Effector memory CD8-positive, alpha-beta T cell (primary cell): ENCODE measurements around the gene UBTFL1.
"Not testable (repeated sequence)": the region's sequence is repeated elsewhere in the genome, so short reads cannot be mapped to it uniquely, and the experiment has no call there.

Experiments used
- ATAC-seq: fragments of 150-1000 bp; cut with Tn5 transposase; replicated peaks from 2 replicates; pipeline ENCODE4 v1.10.0; 2021; ENCODE audit warnings: mild to moderate bottlenecking, moderate library complexity
- DNase-seq, 3 experiments: peaks; one replicate each; pipeline ENCODE4 v3.0.0; 2021
- H3K27ac Mint-ChIP-seq, 2 donors: one replicate each; pipeline ENCODE4 v1.8.0; 2022; ENCODE audit warnings: mild to moderate bottlenecking in 2 of 2, mixed read lengths in 2 of 2, moderate library complexity in 2 of 2
- H3K27me3 Mint-ChIP-seq, 2 donors: one replicate each; pipeline ENCODE4 v1.8.0; 2022; ENCODE audit warnings: mixed read lengths in 2 of 2
- H3K36me3 Mint-ChIP-seq: one replicate; pipeline ENCODE4 v1.8.0; 2022; ENCODE audit warnings: mild to moderate bottlenecking, moderate library complexity, mixed read lengths; ENCODE audit not compliant: insufficient read depth
- H3K4me1 Mint-ChIP-seq, 2 donors: one replicate each; pipeline ENCODE4 v1.8.0; 2022; ENCODE audit warnings: low read depth in 2 of 2, mixed read lengths in 2 of 2
- H3K4me3 Mint-ChIP-seq, 2 donors: one replicate each; pipeline ENCODE4 v1.8.0; 2022; ENCODE audit warnings: mild to moderate bottlenecking in 2 of 2, mixed read lengths in 2 of 2, moderate library complexity in 2 of 2
- H3K9me3 Mint-ChIP-seq, 2 donors: one replicate each; pipeline ENCODE4 v1.8.0; 2022; ENCODE audit warnings: mixed read lengths in 2 of 2
- total RNA-seq, 9 experiments: gene quantifications; one replicate each; lab custom pipeline; 2026; lab: John Stamatoyannopoulos, UW

UBTFL1 gene
- total RNA-seq = 0 reads per million in 9 experiments

- H3K4me1 Mint-ChIP-seq, ATAC-seq, H3K36me3 Mint-ChIP-seq, H3K27ac Mint-ChIP-seq, DNase-seq, H3K9me3 Mint-ChIP-seq, H3K27me3 Mint-ChIP-seq, H3K4me3 Mint-ChIP-seq: not testable (repeated sequence)
Measured at GRCh38 chr11:90085650-90086049, at the start of gene UBTFL1. TSS of gene UBTFL1 (plus strand) at chr11:90085950. CDS start at chr11:90085950, 0 bp downstream.

- ATAC-seq, H3K27me3 Mint-ChIP-seq, H3K4me3 Mint-ChIP-seq, H3K27ac Mint-ChIP-seq, H3K4me1 Mint-ChIP-seq, DNase-seq, H3K9me3 Mint-ChIP-seq, H3K36me3 Mint-ChIP-seq: not testable (repeated sequence)
Measured at GRCh38 chr11:90051591-90052209, 34.0 kb upstream of the UBTFL1 start.

GRCh38 chr11:90052311-90052710, 33.4 kb upstream of the UBTFL1 start:
- not testable (repeated sequence) for H3K27ac Mint-ChIP-seq, ATAC-seq, H3K9me3 Mint-ChIP-seq, DNase-seq, H3K4me3 Mint-ChIP-seq, H3K4me1 Mint-ChIP-seq, H3K27me3 Mint-ChIP-seq, H3K36me3 Mint-ChIP-seq

GRCh38 chr11:90053545-90053944, 32.2 kb upstream of the UBTFL1 start:
- H3K4me3 Mint-ChIP-seq, ATAC-seq, H3K27ac Mint-ChIP-seq, DNase-seq, H3K36me3 Mint-ChIP-seq, H3K27me3 Mint-ChIP-seq, H3K4me1 Mint-ChIP-seq, H3K9me3 Mint-ChIP-seq: not testable (repeated sequence)

GRCh38 chr11:90088731-90089130, 3.0 kb downstream of the UBTFL1 start:
- not testable (repeated sequence) for H3K9me3 Mint-ChIP-seq, H3K4me3 Mint-ChIP-seq, ATAC-seq, H3K4me1 Mint-ChIP-seq, H3K27ac Mint-ChIP-seq, H3K36me3 Mint-ChIP-seq, H3K27me3 Mint-ChIP-seq, DNase-seq

- not testable (repeated sequence) for H3K4me1 Mint-ChIP-seq, ATAC-seq, H3K27ac Mint-ChIP-seq, DNase-seq, H3K9me3 Mint-ChIP-seq, H3K36me3 Mint-ChIP-seq, H3K27me3 Mint-ChIP-seq, H3K4me3 Mint-ChIP-seq
Measured at GRCh38 chr11:90095230-90095924, 9.6 kb downstream of the UBTFL1 start.

GRCh38 chr11:90098261-90098660, 12.5 kb downstream of the UBTFL1 start:
- not testable (repeated sequence) for H3K9me3 Mint-ChIP-seq, H3K27me3 Mint-ChIP-seq, H3K27ac Mint-ChIP-seq, H3K4me3 Mint-ChIP-seq, H3K36me3 Mint-ChIP-seq, ATAC-seq, DNase-seq, H3K4me1 Mint-ChIP-seq

- H3K4me1 Mint-ChIP-seq = no peaks in the 10 kb centered on the region
- no peaks in the 10 kb centered on the region for H3K36me3 Mint-ChIP-seq
- DNase-seq = no peak
- H3K27ac Mint-ChIP-seq = no peak overlapping the region
- H3K27me3 Mint-ChIP-seq = no peaks in the 10 kb centered on the region
- ATAC-seq = no peak
- no peaks in the 10 kb centered on the region for H3K9me3 Mint-ChIP-seq
- no peak overlapping the region for H3K4me3 Mint-ChIP-seq
Measured at GRCh38 chr11:90100431-90100830, 14.7 kb downstream of the UBTFL1 start.

- Mint-ChIP-seq H3K36me3 (peaks cover 2% of the 10 kb centered on the region), H3K9me3 (no peaks in the 10 kb centered on the region), H3K27ac (no peak overlapping the region), H3K27me3 (no peaks in the 10 kb centered on the region), H3K4me3 (no peak overlapping the region), H3K4me1 (no peaks in the 10 kb centered on the region)
- ATAC-seq (no peak), DNase-seq (no peak)
Measured at GRCh38 chr11:90113541-90113940, 27.8 kb downstream of the UBTFL1 start.

- ATAC-seq = no peak
- peaks cover 2% of the 10 kb centered on the region for H3K36me3 Mint-ChIP-seq
- no peak overlapping the region for H3K27ac Mint-ChIP-seq
- no peak overlapping the region for H3K4me3 Mint-ChIP-seq
- no peak for DNase-seq
- no peaks in the 10 kb centered on the region for H3K4me1 Mint-ChIP-seq
- no peaks in the 10 kb centered on the region for H3K27me3 Mint-ChIP-seq
- H3K9me3 Mint-ChIP-seq = no peaks in the 10 kb centered on the region
Measured at GRCh38 chr11:90120191-90120590, 34.4 kb downstream of the UBTFL1 start.

- no peaks in the 10 kb centered on the region for H3K9me3 Mint-ChIP-seq
- no peak overlapping the region for H3K27ac Mint-ChIP-seq
- H3K4me1 Mint-ChIP-seq = no peaks in the 10 kb centered on the region
- H3K36me3 Mint-ChIP-seq = no peaks in the 10 kb centered on the region
- H3K27me3 Mint-ChIP-seq = no peaks in the 10 kb centered on the region
- H3K4me3 Mint-ChIP-seq = no peak overlapping the region
- ATAC-seq (no peak), DNase-seq (no peak)
Measured at GRCh38 chr11:90124371-90124770, 38.6 kb downstream of the UBTFL1 start.

- Mint-ChIP-seq H3K4me1 (no peaks in the 10 kb centered on the region), H3K36me3 (no peaks in the 10 kb centered on the region), H3K27ac (no peak overlapping the region), H3K9me3 (no peaks in the 10 kb centered on the region), H3K4me3 (no peak overlapping the region), H3K27me3 (no peaks in the 10 kb centered on the region)
- DNase-seq (no peak), ATAC-seq (no peak)
Measured at GRCh38 chr11:90124946-90125345, 39.2 kb downstream of the UBTFL1 start.

GRCh38 chr11:90133560-90134477, 48.1 kb downstream of the UBTFL1 start:
- peaks cover 3 to 4% of the 10 kb centered on the region in 2 donors for H3K4me1 Mint-ChIP-seq
- DNase-seq (no peak), ATAC-seq (no peak)
- H3K36me3 Mint-ChIP-seq = peaks cover 3% of the 10 kb centered on the region
- H3K27me3 Mint-ChIP-seq = peaks cover 14 to 24% of the 10 kb centered on the region in 2 donors
- peaks cover 0 to 2% of the 10 kb centered on the region in 2 donors for H3K9me3 Mint-ChIP-seq
- no peak overlapping the region for H3K27ac Mint-ChIP-seq
- H3K4me3 Mint-ChIP-seq = peak overlapping the region; percentile 29 to 51
